ENCODE measurements around the gene TPST1. TPM values are rescaled to one million over a fixed set of nuclear protein-coding genes. Genes with fewer than 3 reads are reported as not detected.

Gene TPST1
- polyA plus RNA-seq, 2 donors: 4.4 to 5.9 TPM

GRCh38 chr7:66333443-66333842, 128.3 kb downstream of the TPST1 start:
- no peaks in the 10 kb centered on the region for H3K36me3 ChIP-seq (ENCODE audit: control insufficient read depth in 2 of 2, insufficient read depth in 2 of 2, low read length in 1 of 2)
- H3K4me3 ChIP-seq (ENCODE audit: low read depth in 1 of 2, low read length in 2 of 2): no peak overlapping the region
- H3K27ac ChIP-seq (ENCODE audit: low read depth in 2 of 2, low read length in 1 of 2): no peak overlapping the region
- H3K27me3 ChIP-seq (ENCODE audit: control insufficient read depth in 1 of 2, insufficient read depth in 2 of 2, low read length in 2 of 2): no peaks in the 10 kb centered on the region
- peaks cover 0 to 8% of the 10 kb centered on the region in 2 donors for H3K4me1 ChIP-seq (ENCODE audit: control insufficient read depth in 2 of 2, insufficient read depth in 2 of 2, low read length in 1 of 2)
- H3K9me3 ChIP-seq (ENCODE audit: control insufficient read depth in 2 of 2, insufficient read depth in 1 of 2, low read depth in 1 of 2, low read length in 1 of 2): no peaks in the 10 kb centered on the region
- WGBS, 2 donors: 65 to 72% methylated on average over 1 of the region's 1 CpG

GRCh38 chr7:66335318-66335717, 130.2 kb downstream of the TPST1 start:
- 58 to 63% methylated on average over 6 of the region's 6 CpGs for WGBS, 2 donors
- H3K27ac ChIP-seq (ENCODE audit: low read depth in 2 of 2, low read length in 1 of 2): peak overlapping the region; percentile 65 to 66
- no peaks in the 10 kb centered on the region for H3K27me3 ChIP-seq (ENCODE audit: control insufficient read depth in 1 of 2, insufficient read depth in 2 of 2, low read length in 2 of 2)
- no peaks in the 10 kb centered on the region for H3K9me3 ChIP-seq (ENCODE audit: control insufficient read depth in 2 of 2, insufficient read depth in 1 of 2, low read depth in 1 of 2, low read length in 1 of 2)
- H3K36me3 ChIP-seq (ENCODE audit: control insufficient read depth in 2 of 2, insufficient read depth in 2 of 2, low read length in 1 of 2): no peaks in the 10 kb centered on the region
- peaks cover 0 to 8% of the 10 kb centered on the region in 2 donors for H3K4me1 ChIP-seq (ENCODE audit: control insufficient read depth in 2 of 2, insufficient read depth in 2 of 2, low read length in 1 of 2)
- no peak overlapping the region for H3K4me3 ChIP-seq (ENCODE audit: low read depth in 1 of 2, low read length in 2 of 2)

- H3K9me3 ChIP-seq (ENCODE audit: control insufficient read depth in 2 of 2, insufficient read depth in 1 of 2, low read depth in 1 of 2, low read length in 1 of 2): no peaks in the 10 kb centered on the region
- H3K36me3 ChIP-seq (ENCODE audit: control insufficient read depth in 2 of 2, insufficient read depth in 2 of 2, low read length in 1 of 2): no peaks in the 10 kb centered on the region
- H3K27me3 ChIP-seq (ENCODE audit: control insufficient read depth in 1 of 2, insufficient read depth in 2 of 2, low read length in 2 of 2): no peaks in the 10 kb centered on the region
- H3K4me3 ChIP-seq (ENCODE audit: low read depth in 1 of 2, low read length in 2 of 2): no peak overlapping the region
- H3K4me1 ChIP-seq (ENCODE audit: control insufficient read depth in 2 of 2, insufficient read depth in 2 of 2, low read length in 1 of 2): peaks cover 0 to 6% of the 10 kb centered on the region in 2 donors
- no peak overlapping the region for H3K27ac ChIP-seq (ENCODE audit: low read depth in 2 of 2, low read length in 1 of 2)
Observed at GRCh38 chr7:66336760-66337159, 131.6 kb downstream of the TPST1 start.

GRCh38 chr7:66339141-66339540, 134.0 kb downstream of the TPST1 start:
- Histone ChIP-seq H3K36me3 (ENCODE audit: control insufficient read depth in 2 of 2, insufficient read depth in 2 of 2, low read length in 1 of 2) (no peaks in the 10 kb centered on the region), H3K27me3 (ENCODE audit: control insufficient read depth in 1 of 2, insufficient read depth in 2 of 2, low read length in 2 of 2) (no peaks in the 10 kb centered on the region), H3K4me1 (ENCODE audit: control insufficient read depth in 2 of 2, insufficient read depth in 2 of 2, low read length in 1 of 2) (peaks cover 0 to 6% of the 10 kb centered on the region in 2 donors), H3K9me3 (ENCODE audit: control insufficient read depth in 2 of 2, insufficient read depth in 1 of 2, low read depth in 1 of 2, low read length in 1 of 2) (no peaks in the 10 kb centered on the region), H3K27ac (ENCODE audit: low read depth in 2 of 2, low read length in 1 of 2) (no peak overlapping the region), H3K4me3 (ENCODE audit: low read depth in 1 of 2, low read length in 2 of 2) (no peak overlapping the region)
- WGBS, 2 donors: 97 to 100% methylated on average over 1 of the region's 1 CpG

GRCh38 chr7:66344166-66344565, 139.0 kb downstream of the TPST1 start:
- Histone ChIP-seq H3K27ac (ENCODE audit: low read depth in 2 of 2, low read length in 1 of 2) (no peak overlapping the region), H3K9me3 (ENCODE audit: control insufficient read depth in 2 of 2, insufficient read depth in 1 of 2, low read depth in 1 of 2, low read length in 1 of 2) (no peaks in the 10 kb centered on the region), H3K4me1 (ENCODE audit: control insufficient read depth in 2 of 2, insufficient read depth in 2 of 2, low read length in 1 of 2) (no peaks in the 10 kb centered on the region), H3K36me3 (ENCODE audit: control insufficient read depth in 2 of 2, insufficient read depth in 2 of 2, low read length in 1 of 2) (no peaks in the 10 kb centered on the region), H3K27me3 (ENCODE audit: control insufficient read depth in 1 of 2, insufficient read depth in 2 of 2, low read length in 2 of 2) (no peaks in the 10 kb centered on the region), H3K4me3 (ENCODE audit: low read depth in 1 of 2, low read length in 2 of 2) (no peak overlapping the region)
- 64 to 67% methylated on average over 1 of the region's 1 CpG for WGBS, 2 donors

- Histone ChIP-seq H3K27ac (ENCODE audit: low read depth in 2 of 2, low read length in 1 of 2) (peak overlapping the region in 1 of 2 donors; percentile 31), H3K36me3 (ENCODE audit: control insufficient read depth in 2 of 2, insufficient read depth in 2 of 2, low read length in 1 of 2) (no peaks in the 10 kb centered on the region), H3K27me3 (ENCODE audit: control insufficient read depth in 1 of 2, insufficient read depth in 2 of 2, low read length in 2 of 2) (no peaks in the 10 kb centered on the region), H3K4me3 (ENCODE audit: low read depth in 1 of 2, low read length in 2 of 2) (no peak overlapping the region), H3K4me1 (ENCODE audit: control insufficient read depth in 2 of 2, insufficient read depth in 2 of 2, low read length in 1 of 2) (peaks cover 0 to 13% of the 10 kb centered on the region in 2 donors), H3K9me3 (ENCODE audit: control insufficient read depth in 2 of 2, insufficient read depth in 1 of 2, low read depth in 1 of 2, low read length in 1 of 2) (no peaks in the 10 kb centered on the region)
- 32 to 42% methylated on average over 4 of the region's 4 CpGs for WGBS, 2 donors
Observed at GRCh38 chr7:66348531-66348930, 143.4 kb downstream of the TPST1 start.

GRCh38 chr7:66348959-66349358, 143.8 kb downstream of the TPST1 start:
- WGBS, 2 donors: 51 to 62% methylated on average over 6 of the region's 6 CpGs
- H3K4me3 ChIP-seq (ENCODE audit: low read depth in 1 of 2, low read length in 2 of 2): no peak overlapping the region

GRCh38 chr7:66352071-66352470, 146.9 kb downstream of the TPST1 start:
- H3K27ac ChIP-seq (ENCODE audit: low read depth in 2 of 2, low read length in 1 of 2): peak overlapping the region; percentile 67 to 70
- WGBS, 2 donors: 16 to 26% methylated on average over 4 of the region's 4 CpGs

More at GRCh38 chr7:66348959-66349358, 143.8 kb downstream of the TPST1 start:
- no peaks in the 10 kb centered on the region for H3K36me3 ChIP-seq (ENCODE audit: control insufficient read depth in 2 of 2, insufficient read depth in 2 of 2, low read length in 1 of 2)
- H3K9me3 ChIP-seq (ENCODE audit: control insufficient read depth in 2 of 2, insufficient read depth in 1 of 2, low read depth in 1 of 2, low read length in 1 of 2): no peaks in the 10 kb centered on the region
- no peaks in the 10 kb centered on the region for H3K27me3 ChIP-seq (ENCODE audit: control insufficient read depth in 1 of 2, insufficient read depth in 2 of 2, low read length in 2 of 2)
- H3K4me1 ChIP-seq (ENCODE audit: control insufficient read depth in 2 of 2, insufficient read depth in 2 of 2, low read length in 1 of 2): peaks cover 0 to 13% of the 10 kb centered on the region in 2 donors
- peak overlapping the region; percentile 53 to 64 for H3K27ac ChIP-seq (ENCODE audit: low read depth in 2 of 2, low read length in 1 of 2)

GRCh38 chr7:66353547-66353946, 148.4 kb downstream of the TPST1 start:
- Histone ChIP-seq H3K4me3 (ENCODE audit: low read depth in 1 of 2, low read length in 2 of 2) (no peak overlapping the region), H3K9me3 (ENCODE audit: control insufficient read depth in 2 of 2, insufficient read depth in 1 of 2, low read depth in 1 of 2, low read length in 1 of 2) (no peaks in the 10 kb centered on the region), H3K27me3 (ENCODE audit: control insufficient read depth in 1 of 2, insufficient read depth in 2 of 2, low read length in 2 of 2) (no peaks in the 10 kb centered on the region), H3K27ac (ENCODE audit: low read depth in 2 of 2, low read length in 1 of 2) (peak overlapping the region; percentile 28 to 52), H3K36me3 (ENCODE audit: control insufficient read depth in 2 of 2, insufficient read depth in 2 of 2, low read length in 1 of 2) (no peaks in the 10 kb centered on the region), H3K4me1 (ENCODE audit: control insufficient read depth in 2 of 2, insufficient read depth in 2 of 2, low read length in 1 of 2) (peaks cover 0 to 21% of the 10 kb centered on the region in 2 donors)
- WGBS, 2 donors: 56 to 68% methylated on average over 5 of the region's 5 CpGs

More at GRCh38 chr7:66352071-66352470, 146.9 kb downstream of the TPST1 start:
- no peaks in the 10 kb centered on the region for H3K9me3 ChIP-seq (ENCODE audit: control insufficient read depth in 2 of 2, insufficient read depth in 1 of 2, low read depth in 1 of 2, low read length in 1 of 2)
- H3K36me3 ChIP-seq (ENCODE audit: control insufficient read depth in 2 of 2, insufficient read depth in 2 of 2, low read length in 1 of 2): no peaks in the 10 kb centered on the region
- H3K27me3 ChIP-seq (ENCODE audit: control insufficient read depth in 1 of 2, insufficient read depth in 2 of 2, low read length in 2 of 2): no peaks in the 10 kb centered on the region
- no peak overlapping the region for H3K4me3 ChIP-seq (ENCODE audit: low read depth in 1 of 2, low read length in 2 of 2)
- peaks cover 0 to 20% of the 10 kb centered on the region in 2 donors for H3K4me1 ChIP-seq (ENCODE audit: control insufficient read depth in 2 of 2, insufficient read depth in 2 of 2, low read length in 1 of 2)

GRCh38 chr7:66355756-66356155, 150.6 kb downstream of the TPST1 start:
- Histone ChIP-seq H3K4me3 (ENCODE audit: low read depth in 1 of 2, low read length in 2 of 2) (no peak overlapping the region), H3K27me3 (ENCODE audit: control insufficient read depth in 1 of 2, insufficient read depth in 2 of 2, low read length in 2 of 2) (no peaks in the 10 kb centered on the region), H3K4me1 (ENCODE audit: control insufficient read depth in 2 of 2, insufficient read depth in 2 of 2, low read length in 1 of 2) (peaks cover 0 to 27% of the 10 kb centered on the region in 2 donors), H3K27ac (ENCODE audit: low read depth in 2 of 2, low read length in 1 of 2) (peak overlapping the region; percentile 82 to 90), H3K36me3 (ENCODE audit: control insufficient read depth in 2 of 2, insufficient read depth in 2 of 2, low read length in 1 of 2) (no peaks in the 10 kb centered on the region), H3K9me3 (ENCODE audit: control insufficient read depth in 2 of 2, insufficient read depth in 1 of 2, low read depth in 1 of 2, low read length in 1 of 2) (no peaks in the 10 kb centered on the region)
- 68 to 73% methylated on average over 4 of the region's 4 CpGs for WGBS, 2 donors

Data from esophagus (tissue), 2 donors.